ENCODE measurements around the gene THAP8. TPM values are rescaled to one million over a fixed set of nuclear protein-coding genes. Genes with fewer than 3 reads are reported as not detected.

Gene THAP8
- total and polyA plus RNA-seq, 2 of the 13 experiments (the other 11 are each of a cell fraction or from before 2014, with no cell fraction given): 1.7 to 3.7 TPM

GRCh38 chr19:35995048-35995993 lies 58.8 kb downstream of the THAP8 start, which contains the start of gene SDHAF1 (continued):
- TF ChIP-seq ZFP91 (CRISPR knock-in tag; IDR thresholded peaks at IDR 0.05; ENCODE audit: borderline replicate concordance) (peak; percentile 89), ZBTB40 (IDR thresholded peaks at IDR 0.05) (no peak), ZBTB40 (CRISPR knock-in tag; IDR thresholded peaks at IDR 0.05) (peak; percentile 80; the same call in 1 of the 2 replicates), ERF (CRISPR knock-in tag; IDR thresholded peaks at IDR 0.05) (peak; percentile 79), ZNF160 (CRISPR knock-in tag; IDR thresholded peaks at IDR 0.05) (no peak; the same call in 1 of the 2 replicates), ZNF232 (CRISPR knock-in tag; IDR thresholded peaks at IDR 0.05; ENCODE audit: borderline replicate concordance) (peak; percentile 42; the same call in 1 of the 2 replicates), TCF7L2 (IDR thresholded peaks at IDR 0.05; ENCODE audit: low read depth, low read length) (no peak), DNMT1 (CRISPR knock-in tag; IDR thresholded peaks at IDR 0.05) (no peak), ZNF780A (CRISPR knock-in tag; IDR thresholded peaks at IDR 0.05) (no peak; the same call in 1 of the 2 replicates), GLI4 (CRISPR knock-in tag; IDR thresholded peaks at IDR 0.05; ENCODE audit: borderline replicate concordance) (no peak; the same call in 1 of the 2 replicates), ZNF142 (CRISPR knock-in tag; IDR thresholded peaks at IDR 0.05) (no peak)
